Cerebellar nuclear complex (tissue), 1 donor: ENCODE data around the gene SLC2A11.

Experiments used
- DNase-seq, 2 experiments: peaks; one replicate each; lab custom pipeline; 2025; lab: John Stamatoyannopoulos, UW

Gene SLC2A11

GRCh38 chr22:23857606-23858483, at the start of gene SLC2A11:
Gene SLC2A11 (plus strand): TSS chr22:23857875. CDS start chr22:23858000, 125 bp downstream.
- DNase-seq, result peak; percentile 71 to 86

DNA sequence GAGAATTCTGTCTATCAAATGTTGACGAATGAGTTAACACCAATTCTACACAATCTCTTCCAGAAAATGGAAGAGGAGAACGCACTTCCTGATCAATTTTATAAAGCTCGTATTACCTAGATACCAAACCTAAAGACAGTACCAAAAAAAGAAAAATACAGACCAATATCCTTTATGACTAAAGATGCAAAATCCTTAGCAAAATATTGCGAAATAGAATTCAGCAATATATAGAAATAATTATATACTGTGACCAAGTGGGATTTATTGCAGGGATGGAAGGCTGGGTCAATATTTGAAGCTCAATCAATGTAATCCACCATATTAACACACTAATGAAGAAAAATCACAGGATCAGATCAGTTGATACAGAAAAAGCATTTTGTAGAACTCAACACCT, 45.3 kb upstream of the SLC2A11 start:
- no peak for DNase-seq

DNA sequence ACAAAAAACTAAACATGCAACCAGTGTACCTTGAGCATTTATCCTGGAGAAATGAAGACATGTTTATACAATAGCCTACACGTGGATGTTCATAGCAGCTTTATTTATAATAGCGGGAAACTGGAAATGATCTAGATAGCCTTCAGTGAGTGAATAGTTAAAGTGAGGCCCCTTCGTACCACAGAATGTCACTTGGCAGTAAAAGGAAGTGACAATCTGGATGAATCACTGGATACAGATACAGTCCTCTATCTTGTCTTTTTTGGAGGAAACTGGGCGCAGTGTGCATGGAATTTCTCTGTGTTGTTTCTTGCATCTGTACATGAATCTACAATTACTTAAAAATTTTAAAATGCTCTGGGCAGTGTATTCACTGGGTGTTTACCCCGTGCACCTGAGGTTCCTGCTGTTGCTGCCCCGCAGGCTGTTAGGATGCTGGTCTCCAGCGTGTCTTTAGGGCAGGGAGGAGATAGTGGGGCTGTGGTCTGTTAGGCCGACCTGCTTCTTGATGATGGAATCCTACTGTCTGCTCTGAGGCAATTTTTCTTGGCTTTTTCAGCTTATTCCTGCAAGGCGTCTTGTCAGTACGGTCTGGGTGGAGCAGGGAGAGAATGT, 42.0 kb upstream of the SLC2A11 start:
- DNase-seq, result no peak

DNA sequence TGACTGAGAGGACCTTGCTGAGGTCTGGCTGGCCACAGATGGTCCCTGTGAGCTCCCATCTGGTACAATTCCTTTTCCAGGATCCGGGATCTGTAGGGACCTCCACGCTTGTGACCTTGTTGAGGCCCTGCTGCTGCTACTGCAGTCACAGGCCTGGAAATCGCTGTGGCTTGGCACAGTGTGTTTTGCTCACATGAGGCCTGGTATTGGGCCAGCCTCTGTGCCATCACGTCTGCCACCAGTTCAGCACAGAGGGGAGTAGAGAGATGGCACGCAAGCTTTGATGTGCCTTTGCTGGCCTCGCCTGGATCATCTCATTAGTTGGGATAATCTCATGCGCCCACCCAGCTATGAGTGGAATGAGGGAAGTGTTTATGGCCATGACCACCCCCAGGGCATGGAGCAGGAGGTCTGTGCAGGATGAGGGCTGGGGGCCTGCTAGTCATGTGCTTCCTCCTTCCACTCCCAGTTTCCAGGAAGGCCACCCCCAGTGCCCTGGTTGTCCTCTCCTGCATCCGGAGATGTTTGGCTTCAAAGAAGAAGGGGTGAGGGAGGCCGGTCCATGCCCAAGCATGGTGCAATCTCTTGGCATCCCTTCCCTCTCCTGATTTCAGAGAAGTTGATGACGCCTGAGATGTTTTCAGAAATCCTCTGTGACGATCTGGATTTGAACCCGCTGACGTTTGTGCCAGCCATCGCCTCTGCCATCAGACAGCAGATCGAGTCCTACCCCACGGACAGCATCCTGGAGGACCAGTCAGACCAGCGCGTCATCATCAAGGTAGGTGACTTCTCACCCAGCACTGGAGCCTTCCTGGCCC, 41.3 kb upstream of the SLC2A11 start:
- peak; percentile 77 to 95 for DNase-seq

- no peak for DNase-seq
Observed at GRCh38 chr22:23817146-23817545, 40.5 kb upstream of the SLC2A11 start.

- no peak for DNase-seq
Observed at GRCh38 chr22:23818541-23818940, 39.1 kb upstream of the SLC2A11 start.

- DNase-seq, result no peak
Observed at GRCh38 chr22:23820748-23821211, 36.9 kb upstream of the SLC2A11 start.

GRCh38 chr22:23822101-23822671, 35.5 kb upstream of the SLC2A11 start:
- peak; percentile 83 to 96 for DNase-seq

- DNase-seq, result peak in 1 of 2 experiments; percentile 57
Observed at GRCh38 chr22:23823331-23823791, 34.3 kb upstream of the SLC2A11 start.

DNA sequence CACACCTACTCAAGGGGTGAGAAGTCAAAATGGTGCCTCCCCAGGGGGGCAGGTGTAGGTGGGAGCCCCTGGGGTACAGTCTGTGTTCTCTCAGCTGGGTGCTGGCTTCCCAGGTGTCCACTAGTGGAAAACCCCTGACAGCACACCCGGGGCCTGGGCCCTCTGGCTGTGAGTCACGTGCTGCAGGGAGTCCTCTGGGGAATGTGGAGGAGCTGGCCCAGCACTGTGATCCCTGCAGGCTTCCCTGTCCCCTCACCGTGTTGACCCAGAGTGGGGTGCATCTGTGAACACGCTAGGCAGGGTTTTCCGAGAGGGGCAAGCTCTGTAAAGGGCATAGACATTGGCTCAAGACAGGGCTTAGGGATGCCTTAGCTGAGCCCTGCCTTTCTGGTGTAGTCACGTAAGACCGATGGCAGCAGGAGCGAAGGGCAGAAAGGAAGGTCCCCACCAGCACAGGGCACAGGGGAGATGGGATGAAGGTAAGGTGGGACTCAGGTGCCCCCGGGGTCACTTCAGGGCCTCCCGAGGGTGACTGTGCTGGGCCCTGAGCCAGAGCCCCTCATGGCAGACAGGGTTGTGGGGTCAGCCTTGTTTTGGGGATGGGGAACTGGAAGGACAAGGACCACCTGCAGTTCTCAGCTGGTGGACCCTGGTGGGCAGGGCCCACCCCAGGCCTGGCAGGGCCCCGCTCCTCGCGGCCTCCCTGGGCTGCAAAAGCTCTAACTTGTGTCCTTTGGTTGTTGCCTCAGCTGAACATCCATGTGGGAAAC, 33.0 kb upstream of the SLC2A11 start:
- DNase-seq, result no peak

- DNase-seq, result no peak
Observed at GRCh38 chr22:23825246-23825905, 32.3 kb upstream of the SLC2A11 start.

GRCh38 chr22:23826510-23827350, 30.9 kb upstream of the SLC2A11 start:
- no peak for DNase-seq

- no peak for DNase-seq
Observed at GRCh38 chr22:23827351-23827995, 30.2 kb upstream of the SLC2A11 start.

DNA sequence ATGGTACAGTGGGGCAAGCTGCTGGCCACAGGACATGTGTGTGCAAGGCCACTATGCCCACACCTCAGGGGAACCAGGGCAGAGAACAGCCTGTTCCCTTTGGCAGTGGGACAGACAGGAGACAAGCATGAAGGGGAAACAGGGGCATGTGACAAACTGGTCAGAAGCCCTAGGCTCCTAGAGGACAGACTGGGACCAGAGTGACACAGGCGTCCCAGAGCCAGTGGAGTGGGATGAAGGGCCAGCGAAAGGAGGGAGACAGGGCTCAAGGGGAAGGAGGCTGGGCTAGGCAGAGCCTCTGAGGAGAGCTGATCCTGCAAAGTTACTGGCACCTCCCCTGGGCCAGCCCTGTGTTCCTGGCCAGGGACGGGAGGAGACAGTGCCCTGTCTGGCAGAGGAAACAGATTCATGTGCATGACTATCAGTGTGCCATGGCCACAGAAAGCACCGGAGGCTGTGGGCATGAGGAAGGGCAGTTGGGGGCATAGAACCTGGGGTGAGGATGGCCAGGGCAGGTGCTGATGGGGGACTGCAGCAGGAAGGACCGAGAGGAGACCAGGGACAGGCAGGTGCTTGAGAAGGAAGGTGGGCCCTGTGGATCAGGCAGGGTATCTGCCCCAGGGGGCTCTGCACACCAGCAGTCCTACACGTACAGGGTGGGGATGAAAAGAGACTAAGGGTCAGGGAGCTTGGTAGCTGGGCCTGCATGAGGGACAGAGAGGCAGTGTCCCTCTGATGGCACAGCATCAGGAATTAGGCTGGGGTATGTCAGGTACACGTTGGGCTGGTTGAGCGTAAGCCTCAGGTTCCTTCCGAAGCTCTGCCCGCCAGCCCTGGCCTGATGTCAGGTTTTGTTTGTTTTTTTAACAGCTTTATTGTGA, 28.6 kb upstream of the SLC2A11 start:
- peak in 1 of 2 experiments; percentile 26 for DNase-seq

- no peak for DNase-seq
Observed at GRCh38 chr22:23829845-23830372, 27.8 kb upstream of the SLC2A11 start.

GRCh38 chr22:23831261-23831660, 26.4 kb upstream of the SLC2A11 start:
- no peak for DNase-seq

GRCh38 chr22:23831781-23832180, 25.9 kb upstream of the SLC2A11 start:
- no peak for DNase-seq
